RWPE1 (cell line): Measurements from ENCODE around the gene PSMC5.
"Not testable (repeated sequence)": the region's sequence is repeated elsewhere in the genome, so short reads cannot be mapped to it uniquely, and the experiment has no call there.

Source experiments
- CTCF ChIA-PET: fragments of 350-600 bp; sonication (Branson Sonifier 250); formaldehyde crosslinking; extraction: SDS; loops from one replicate; lab custom pipeline; 2021; lab: Yijun Ruan, JAX
- POLR2A ChIA-PET: fragments of 400-600 bp; formaldehyde crosslinking; extraction: SDS; loops from one replicate; lab custom pipeline; 2020; ENCODE audit warnings: antibody characterized with exemption; ENCODE audit not compliant: low non-redundant PET; lab: Yijun Ruan, JAX
- DNase-seq: peaks from one replicate; pipeline ENCODE4 v3.0.0; 2012; ENCODE audit warnings: low spot score
- H3K27ac ChIP-seq: fragments of 450-650 bp; 2 replicates; pipeline ENCODE4 v1.5.1; 2017
- CTCF ChIP-seq: fragments of 450-650 bp; conservative IDR thresholded peaks from 2 replicates; pipeline ENCODE4 v1.5.1; 2017; ENCODE audit warnings: low read depth, mild to moderate bottlenecking

The PSMC5 gene

GRCh38 chr17:63840591-63841349, 13.5 kb downstream of the PSMC5 start:
- DNase-seq = no peak
- ChIA-PET POLR2A (no interaction called here), CTCF (interaction anchor here (0.6 kb wide), 1 partner anchor 8 kb away, joined by 3 read pairs; no protein-coding TSS in a partner anchor)
- TF ChIP-seq CTCF = no peak
- H3K27ac ChIP-seq = peak overlapping the region; percentile 93

DNA sequence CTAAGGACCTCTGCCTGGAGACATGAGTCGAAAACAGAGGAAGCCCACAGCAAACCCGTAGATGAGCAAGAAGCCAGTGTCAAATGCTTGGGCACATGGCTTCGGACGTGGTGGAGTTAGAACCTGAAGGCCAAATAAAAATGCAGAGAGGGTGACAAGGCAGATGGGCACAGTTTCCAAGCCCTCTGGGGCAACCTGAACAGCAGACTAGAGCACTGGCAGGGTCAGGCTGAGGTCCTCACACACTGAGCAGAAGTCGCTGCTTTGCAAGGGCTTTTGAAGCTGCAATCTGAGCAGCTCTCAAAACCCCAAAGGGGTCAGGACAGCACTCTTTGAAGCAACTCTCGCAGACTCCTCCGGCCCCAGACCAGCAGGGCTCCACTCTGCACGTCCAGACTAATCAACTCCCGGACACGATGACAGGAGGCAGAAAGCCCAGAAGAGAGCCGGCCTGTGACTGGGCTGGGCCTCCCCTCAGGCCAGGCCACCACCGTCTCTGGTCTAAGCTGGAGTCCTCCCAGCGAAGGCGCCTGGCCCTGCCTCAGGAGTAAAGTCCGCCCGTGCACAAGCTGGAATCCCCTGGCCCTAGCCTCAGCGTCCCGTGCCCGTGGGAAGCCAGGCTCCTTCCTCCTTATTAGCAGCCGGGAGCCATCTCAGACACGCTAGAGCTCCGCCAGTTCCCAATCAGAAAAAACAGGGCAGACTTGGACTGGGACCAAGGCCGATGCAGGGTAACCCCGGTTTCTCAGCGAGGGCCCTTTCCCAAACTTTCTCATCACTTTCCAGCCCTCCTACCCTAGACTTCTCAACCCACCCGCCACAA, 14.3 kb downstream of the PSMC5 start:
- ChIA-PET POLR2A (no interaction called here), CTCF (no interaction called here)
- TF ChIP-seq CTCF = no peak
- H3K27ac ChIP-seq = peak overlapping the region; percentile 93
- DNase-seq = no peak

DNA sequence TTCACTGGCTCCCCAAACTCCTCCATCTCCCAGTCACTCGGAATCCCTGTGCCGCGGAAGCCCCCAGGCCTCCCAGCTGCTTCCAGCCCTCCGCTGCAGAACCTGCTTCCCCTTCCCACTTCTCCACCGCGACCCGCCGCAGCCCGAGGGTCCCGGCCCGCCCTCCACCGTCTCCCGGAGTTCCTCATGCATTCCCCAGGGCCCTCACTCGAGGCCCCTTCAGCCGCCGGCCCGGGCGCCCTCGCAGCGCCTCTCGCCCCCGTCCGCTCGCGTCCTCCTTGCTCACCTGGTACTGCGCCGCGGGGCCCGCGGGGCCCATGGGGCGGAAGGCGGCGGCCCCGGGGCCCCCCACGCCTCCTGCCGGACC, 14.9 kb downstream of the PSMC5 start:
- ChIA-PET POLR2A (no interaction called here), CTCF (no interaction called here)
- TF ChIP-seq CTCF = no peak
- DNase-seq = no peak
- H3K27ac ChIP-seq = peak overlapping the region; percentile 93

- DNase-seq = peak; percentile 95
- peak within 1 kb of the TSS; percentile 93 for H3K27ac ChIP-seq
- POLR2A ChIA-PET = interaction anchor here (0.6 kb wide), 1 partner anchor 73 kb away, joined by 5 read pairs; no protein-coding TSS in a partner anchor
- CTCF ChIA-PET = interaction anchor here (0.5 to 1.5 kb wide), 3 partner anchors 8 to 77 kb away, joined by 3 to 5 read pairs (median 4); no protein-coding TSS in a partner anchor
- TF ChIP-seq CTCF = no peak
Measured at GRCh38 chr17:63842540-63843386, 15.5 kb downstream of the PSMC5 start, which contains the start of gene SMARCD2. SMARCD2 (minus strand) TSS chr17:63842685; CDS start chr17:63842674, 11 bp downstream.

GRCh38 chr17:63843387-63843888, 16.2 kb downstream of the PSMC5 start:
- POLR2A ChIA-PET = interaction anchor here (0.6 kb wide), 2 partner anchors 74 to 252 kb away, joined by 3 to 5 read pairs; no protein-coding TSS in a partner anchor
- peak overlapping the region; percentile 93 for H3K27ac ChIP-seq
- CTCF ChIA-PET = interaction anchor here (0.5 to 1.5 kb wide), 3 partner anchors 9 to 76 kb away, joined by 3 to 5 read pairs (median 4); no protein-coding TSS in a partner anchor

DNA sequence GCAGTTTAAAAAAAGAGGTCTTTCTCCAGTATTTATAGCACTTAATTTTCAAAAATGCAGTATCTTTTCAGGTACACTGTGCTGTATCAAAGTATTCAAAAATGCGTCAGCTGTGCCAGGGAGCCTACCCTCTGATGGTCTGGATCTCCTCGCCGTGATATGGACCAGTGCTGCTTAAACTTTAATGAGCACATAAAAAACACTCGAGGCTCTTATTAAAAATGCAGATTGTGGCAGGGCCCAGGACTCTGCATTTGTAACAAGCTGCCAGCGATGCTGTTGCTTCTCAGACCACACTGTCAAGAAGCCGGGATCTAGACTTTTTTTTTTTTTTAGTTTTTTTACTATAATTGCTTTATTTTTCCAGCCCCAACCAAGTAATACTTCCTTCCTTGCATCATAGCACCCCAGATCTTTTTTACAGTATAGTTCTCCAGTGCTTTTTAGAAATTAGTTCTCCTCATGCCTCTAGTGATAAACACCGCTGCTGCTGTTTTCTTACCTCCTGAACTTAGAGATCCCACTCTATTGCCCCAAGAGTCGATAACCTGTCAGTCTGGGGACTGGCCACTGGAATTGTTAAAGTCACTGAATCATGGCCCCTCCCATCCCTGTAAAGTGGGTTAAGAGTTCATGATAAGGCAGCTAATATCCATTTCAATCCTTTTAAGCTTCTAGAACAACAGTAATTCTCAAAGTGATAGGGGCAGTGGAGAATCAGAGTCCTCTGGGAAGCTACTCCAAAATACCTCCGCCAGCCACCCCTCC, 16.9 kb downstream of the PSMC5 start:
- DNase-seq = no peak
- no peak for TF ChIP-seq CTCF
- ChIA-PET POLR2A (interaction anchor here (0.6 kb wide), 1 partner anchor 252 kb away, joined by 3 read pairs; no protein-coding TSS in a partner anchor), CTCF (interaction anchor here (0.5 to 1.5 kb wide), 3 partner anchors 9 to 287 kb away, joined by 3 to 5 read pairs (median 4); no protein-coding TSS in a partner anchor)
- H3K27ac ChIP-seq = peak overlapping the region; percentile 93

More at GRCh38 chr17:63843387-63843888, 16.2 kb downstream of the PSMC5 start:
- not testable (repeated sequence) for DNase-seq
